LNCaP clone FGC (cell line): Measurements from ENCODE around the gene ANKS6.

ENCODE experiments used
- DNase-seq: peaks from one replicate; pipeline ENCODE4 v3.0.0-alpha.2; 2011; ENCODE audit warnings: low read depth
- H3K4me3 ChIP-seq: 2 replicates; pipeline ENCODE4 v1.5.1; 2011; ENCODE audit warnings: mild to moderate bottlenecking, low read depth, low read length, control low read depth
- CTCF ChIP-seq: IDR thresholded peaks from 2 replicates; pipeline ENCODE4 v1.5.1; 2012; ENCODE audit warnings: mild to moderate bottlenecking; ENCODE audit not compliant: control insufficient read depth, insufficient read depth; ENCODE audit errors: extremely low read depth

ANKS6 gene

GRCh38 chr9:98786750-98787510 lies 9.4 kb downstream of the ANKS6 start:
- no peak for TF ChIP-seq CTCF
- DNase-seq, result no peak
- no peak overlapping the region for H3K4me3 ChIP-seq

GRCh38 chr9:98784831-98785806 lies 11.2 kb downstream of the ANKS6 start:
- no peak for TF ChIP-seq CTCF
- H3K4me3 ChIP-seq, result no peak overlapping the region
- DNase-seq, result no peak

GRCh38 chr9:98783518-98784226 lies 12.7 kb downstream of the ANKS6 start:
- no peak for TF ChIP-seq CTCF
- H3K4me3 ChIP-seq, result no peak overlapping the region
- no peak for DNase-seq

GRCh38 chr9:98781588-98782383 lies 14.6 kb downstream of the ANKS6 start:
- TF ChIP-seq CTCF, result no peak
- no peak for DNase-seq
- no peak overlapping the region for H3K4me3 ChIP-seq

GRCh38 chr9:98780059-98780749 lies 16.2 kb downstream of the ANKS6 start:
- no peak for TF ChIP-seq CTCF
- no peak overlapping the region for H3K4me3 ChIP-seq
- no peak for DNase-seq
